ENCODE measurements around the gene TMPRSS7. TPM values are rescaled to one million over a fixed set of nuclear protein-coding genes. Genes with fewer than 3 reads are reported as not detected.

Gene TMPRSS7
- total RNA-seq, 1 donor from 2014 or later: under 0.01 TPM

- FAIRE-seq (peak; percentile 40), DNase-seq (ENCODE audit: low read depth) (peak; percentile 74)
- Histone ChIP-seq H3K36me3 (ENCODE audit: control insufficient read depth, insufficient read depth, low read length) (no peaks in the 10 kb centered on the region), H3K4me3 (ENCODE audit: low read depth, low read length) (no peak overlapping the region), H3K27me3 (ENCODE audit: control insufficient read depth, insufficient read depth, low read length) (no peaks in the 10 kb centered on the region)
- TF ChIP-seq CTCF (IDR thresholded peaks at IDR 0.05; ENCODE audit: insufficient read depth, low read length, severe bottlenecking): no peak
These were observed 31.0 kb upstream of the TMPRSS7 start for GRCh38 chr3:112003321-112004080.

- no peak for FAIRE-seq
- peak; percentile 75 for DNase-seq (ENCODE audit: low read depth)
- TF ChIP-seq CTCF (IDR thresholded peaks at IDR 0.05; ENCODE audit: insufficient read depth, low read length, severe bottlenecking): no peak
- no peak overlapping the region for H3K4me3 ChIP-seq (ENCODE audit: low read depth, low read length)
- H3K27me3 ChIP-seq (ENCODE audit: control insufficient read depth, insufficient read depth, low read length): no peaks in the 10 kb centered on the region
- H3K36me3 ChIP-seq (ENCODE audit: control insufficient read depth, insufficient read depth, low read length): no peaks in the 10 kb centered on the region
These were observed 30.3 kb upstream of the TMPRSS7 start for GRCh38 chr3:112004187-112004586.

- FAIRE-seq: no peak
- no peak for TF ChIP-seq CTCF (IDR thresholded peaks at IDR 0.05; ENCODE audit: insufficient read depth, low read length, severe bottlenecking)
- DNase-seq (ENCODE audit: low read depth): no peak
- Histone ChIP-seq H3K4me3 (ENCODE audit: low read depth, low read length) (no peak overlapping the region), H3K36me3 (ENCODE audit: control insufficient read depth, insufficient read depth, low read length) (no peaks in the 10 kb centered on the region), H3K27me3 (ENCODE audit: control insufficient read depth, insufficient read depth, low read length) (no peaks in the 10 kb centered on the region)
These were observed 29.9 kb upstream of the TMPRSS7 start for GRCh38 chr3:112004669-112005068.

GRCh38 chr3:112005091-112005672 lies 29.4 kb upstream of the TMPRSS7 start:
- no peak for TF ChIP-seq CTCF (IDR thresholded peaks at IDR 0.05; ENCODE audit: insufficient read depth, low read length, severe bottlenecking)
- DNase-seq (ENCODE audit: low read depth): peak; percentile 80
- H3K4me3 ChIP-seq (ENCODE audit: low read depth, low read length): no peak overlapping the region
- no peaks in the 10 kb centered on the region for H3K36me3 ChIP-seq (ENCODE audit: control insufficient read depth, insufficient read depth, low read length)
- no peaks in the 10 kb centered on the region for H3K27me3 ChIP-seq (ENCODE audit: control insufficient read depth, insufficient read depth, low read length)
- FAIRE-seq: no peak

- FAIRE-seq: no peak
- no peaks in the 10 kb centered on the region for H3K27me3 ChIP-seq (ENCODE audit: control insufficient read depth, insufficient read depth, low read length)
- no peak for TF ChIP-seq CTCF (IDR thresholded peaks at IDR 0.05; ENCODE audit: insufficient read depth, low read length, severe bottlenecking)
- H3K4me3 ChIP-seq (ENCODE audit: low read depth, low read length): no peak overlapping the region
- no peaks in the 10 kb centered on the region for H3K36me3 ChIP-seq (ENCODE audit: control insufficient read depth, insufficient read depth, low read length)
- DNase-seq (ENCODE audit: low read depth): peak; percentile 45
These were observed 26.9 kb upstream of the TMPRSS7 start for GRCh38 chr3:112007633-112008032.

Measured in bronchial epithelial cell (primary cell).